Cerebellar nuclear complex (tissue), 1 donor: ENCODE results near the gene KMT2B.
"Not testable (repeated sequence)": the region's sequence is repeated elsewhere in the genome, so short reads cannot be mapped to it uniquely, and the experiment has no call there.

Source experiments
- DNase-seq, 2 experiments: peaks; one replicate each; lab custom pipeline; 2025; lab: John Stamatoyannopoulos, UW

KMT2B gene

DNA sequence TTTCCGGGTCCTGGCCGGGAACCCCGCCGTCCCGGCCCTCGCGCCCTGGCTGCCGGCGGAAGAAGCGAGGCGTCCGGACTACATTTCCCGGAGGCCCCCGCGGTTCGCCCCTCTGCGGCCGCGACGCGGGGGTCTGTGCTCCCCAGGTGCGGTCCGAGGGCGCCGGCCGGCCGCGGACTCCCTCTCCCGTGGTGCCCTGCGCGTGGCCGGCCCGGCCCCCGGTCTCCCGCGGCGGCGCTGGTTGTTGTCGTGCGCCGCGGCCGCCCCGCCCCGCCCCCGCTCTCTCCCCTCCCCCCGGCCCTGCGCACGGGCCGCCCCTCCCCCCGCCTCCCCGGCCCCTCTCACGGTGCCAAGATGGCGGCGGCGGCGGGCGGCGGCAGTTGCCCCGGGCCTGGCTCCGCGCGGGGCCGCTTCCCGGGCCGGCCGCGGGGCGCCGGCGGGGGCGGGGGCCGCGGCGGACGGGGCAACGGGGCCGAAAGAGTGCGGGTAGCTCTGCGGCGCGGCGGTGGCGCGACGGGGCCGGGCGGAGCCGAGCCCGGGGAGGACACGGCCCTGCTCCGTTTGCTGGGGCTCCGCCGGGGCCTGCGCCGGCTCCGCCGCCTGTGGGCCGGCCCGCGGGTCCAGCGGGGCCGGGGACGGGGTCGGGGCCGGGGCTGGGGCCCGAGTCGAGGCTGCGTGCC lies at the start of gene KMT2B:
Gene KMT2B (plus strand): TSS at position 339 of the 680 bp plus-strand sequence. CDS start 16 bp downstream, at position 355.
- no peak for DNase-seq

DNA sequence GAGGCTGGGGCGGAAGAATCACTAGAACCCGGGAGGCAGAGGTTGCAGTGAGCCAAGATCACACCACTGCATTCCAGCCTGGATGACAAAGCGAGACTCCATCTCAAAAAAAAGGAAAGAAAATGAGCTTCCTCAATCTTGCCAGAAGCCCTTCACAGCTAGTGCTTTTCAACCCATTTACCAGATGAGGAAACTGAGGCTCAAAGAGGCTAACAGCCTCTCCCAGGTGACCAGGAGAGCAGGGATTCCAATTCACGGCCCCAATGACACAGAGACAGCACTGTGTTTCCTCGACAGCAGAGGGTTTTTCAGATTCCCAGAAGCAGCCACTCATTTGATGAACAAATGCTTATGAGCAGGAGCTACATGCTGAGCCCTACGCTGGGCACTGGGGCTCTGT lies 48.2 kb upstream of the KMT2B start:
- no peak for DNase-seq

GRCh38 chr19:35669974-35670373 lies 47.8 kb upstream of the KMT2B start:
- DNase-seq, result no peak

DNA sequence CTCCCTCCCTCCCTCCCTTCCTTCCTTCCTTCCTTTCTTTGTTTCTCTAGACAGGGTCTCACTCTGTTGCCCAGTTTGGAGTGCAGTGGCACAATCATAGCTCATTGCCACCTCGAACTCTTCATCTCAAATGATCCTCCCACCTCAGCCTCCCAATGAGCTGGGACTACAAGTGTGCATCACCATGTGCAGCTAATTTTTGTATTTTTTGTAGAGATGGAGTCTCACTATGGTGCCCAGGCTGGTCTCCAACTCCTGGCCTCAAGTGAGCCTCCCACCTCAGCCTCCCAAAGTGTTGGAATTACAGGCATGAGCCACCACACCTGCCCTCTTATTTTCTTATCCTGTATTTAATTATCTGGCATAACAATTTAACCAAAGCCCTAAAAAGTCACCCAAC lies 47.1 kb upstream of the KMT2B start:
- DNase-seq, result no peak

GRCh38 chr19:35671818-35672217 lies 46.0 kb upstream of the KMT2B start:
- DNase-seq, result no peak

- no peak for DNase-seq
Measured at GRCh38 chr19:35673121-35673804, 44.5 kb upstream of the KMT2B start.

DNA sequence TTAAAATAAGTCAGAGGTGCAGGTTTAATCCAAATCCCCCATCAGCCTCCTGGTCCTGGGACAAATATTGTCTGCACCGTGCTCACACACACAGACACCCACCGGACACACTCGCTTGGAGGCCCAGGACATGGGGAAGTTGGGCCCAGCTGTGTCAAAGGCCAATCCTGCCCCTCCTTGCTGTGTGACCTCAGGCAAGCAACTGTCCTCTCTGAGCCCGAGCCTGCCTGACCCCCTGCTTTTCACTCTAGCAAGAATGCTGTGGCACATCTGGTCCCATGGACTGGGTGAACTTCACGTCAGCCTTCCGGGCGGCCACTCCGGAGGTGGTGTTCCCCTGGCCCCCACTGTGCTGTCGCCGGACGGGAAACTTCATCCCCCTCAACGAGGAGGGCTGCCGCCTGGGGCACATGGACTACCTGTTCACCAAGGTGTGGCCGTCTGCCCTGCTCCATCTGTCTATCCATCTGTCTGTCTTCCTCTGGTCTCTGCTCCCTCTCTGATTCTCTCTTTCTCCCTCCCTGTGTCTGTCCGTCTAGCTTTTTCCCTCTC lies 42.1 kb upstream of the KMT2B start:
- DNase-seq, result no peak

DNA sequence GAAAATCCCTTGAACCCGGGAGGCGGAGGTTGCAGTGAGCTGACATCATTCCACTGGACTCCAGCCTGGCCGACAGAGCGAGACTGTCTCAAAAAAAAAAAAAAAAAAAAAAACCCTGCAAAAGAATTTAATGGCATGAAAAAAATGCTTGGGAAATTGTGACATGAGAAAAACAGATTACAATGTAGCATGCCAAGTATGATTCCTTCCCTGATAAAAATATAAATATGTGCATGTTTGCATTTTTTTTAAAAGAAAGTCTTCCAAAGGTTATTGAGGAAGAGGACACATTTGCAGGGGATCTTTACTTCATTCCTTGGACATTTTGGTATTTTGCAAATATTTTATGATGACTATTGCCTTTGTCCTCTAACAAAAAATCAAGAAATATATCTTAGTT lies 28.0 kb upstream of the KMT2B start:
- no peak for DNase-seq

DNA sequence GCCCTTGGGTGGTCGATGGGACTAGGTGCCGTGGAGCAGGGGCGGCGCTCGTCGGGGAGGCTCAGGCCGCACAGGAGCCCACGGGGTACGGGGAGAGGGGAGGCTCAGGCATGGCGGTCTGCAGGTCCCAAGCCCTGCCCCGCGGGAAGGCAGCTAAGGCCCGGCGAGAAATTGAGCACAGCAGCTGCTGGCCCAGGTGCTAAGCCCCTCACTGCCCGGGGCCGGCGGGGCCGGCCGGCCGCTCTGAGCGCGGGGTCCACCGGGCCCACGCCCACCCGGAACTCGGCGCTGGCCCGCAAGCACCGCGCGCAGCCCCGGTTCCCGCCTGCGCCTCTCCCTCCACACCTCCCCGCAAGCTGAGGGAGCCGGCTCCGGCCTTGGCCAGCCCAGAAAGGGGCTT lies 26.7 kb upstream of the KMT2B start:
- not testable (repeated sequence) for DNase-seq

- DNase-seq, result no peak
Measured at GRCh38 chr19:35692010-35692409, 25.8 kb upstream of the KMT2B start.

DNA sequence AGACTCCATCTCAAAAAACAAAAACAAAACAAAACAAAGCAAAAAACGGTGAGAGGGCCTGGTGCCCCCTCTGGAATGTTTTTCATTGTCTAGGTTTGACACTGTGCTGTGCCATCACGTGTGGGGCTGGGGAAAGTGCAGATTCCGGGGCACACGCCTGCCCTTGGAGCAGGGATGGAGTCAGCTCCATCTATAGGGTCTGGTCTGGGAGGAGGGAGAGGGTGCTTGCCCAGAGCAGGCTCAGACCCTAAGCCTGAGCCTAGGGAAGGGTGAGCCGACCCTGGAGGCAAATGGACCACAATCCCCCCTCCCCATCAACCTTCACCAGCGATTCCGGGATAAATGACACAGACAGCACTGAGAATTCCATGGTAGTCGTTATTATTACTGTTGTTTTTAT lies 24.4 kb upstream of the KMT2B start:
- no peak for DNase-seq

GRCh38 chr19:35693835-35694599 lies 23.8 kb upstream of the KMT2B start:
- DNase-seq, result peak in 1 of 2 experiments; percentile 59

GRCh38 chr19:35695895-35696422 lies 21.8 kb upstream of the KMT2B start:
- no peak for DNase-seq

- DNase-seq, result no peak
Measured at GRCh38 chr19:35696835-35697234, 21.0 kb upstream of the KMT2B start.

DNA sequence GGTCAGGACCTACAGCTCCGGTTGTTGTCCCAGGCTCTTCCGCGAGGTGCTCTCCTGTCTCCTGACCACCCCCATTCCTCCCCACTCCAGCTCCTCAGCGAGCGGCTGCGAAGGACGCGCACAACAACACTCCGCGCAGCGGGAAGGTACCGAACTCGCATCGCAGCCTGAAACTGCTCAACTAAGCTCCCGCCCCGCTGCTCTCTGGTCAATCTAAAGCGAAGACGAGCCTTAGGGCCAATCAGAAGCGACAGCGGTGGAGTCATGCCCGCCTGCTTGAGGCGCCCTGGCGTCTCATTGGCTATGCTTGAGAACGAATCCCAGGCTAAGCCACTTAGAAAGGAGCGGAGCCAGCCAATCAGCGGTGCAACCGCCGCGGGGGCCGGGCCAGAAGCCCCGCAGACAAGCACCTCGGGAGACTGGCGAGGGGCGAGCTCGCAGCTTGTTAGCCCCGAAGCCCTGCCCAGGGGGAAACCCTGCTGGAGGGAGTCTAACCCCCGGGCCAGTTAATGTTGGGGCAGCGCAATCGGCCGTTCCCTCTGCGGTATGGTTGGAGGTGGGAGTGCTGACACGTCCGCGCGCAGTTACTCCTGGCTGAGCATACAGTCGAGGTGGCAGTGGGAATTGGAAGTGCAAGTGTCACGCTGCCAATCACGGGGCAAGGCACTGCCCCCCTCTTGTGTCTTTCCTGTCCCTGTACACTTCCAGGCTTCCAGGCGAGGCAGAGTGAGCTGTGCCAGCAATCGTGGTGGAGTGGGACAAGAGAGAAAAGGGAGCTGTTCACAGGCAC lies 15.4 kb upstream of the KMT2B start:
- DNase-seq, result peak; percentile 96 to 97

DNA sequence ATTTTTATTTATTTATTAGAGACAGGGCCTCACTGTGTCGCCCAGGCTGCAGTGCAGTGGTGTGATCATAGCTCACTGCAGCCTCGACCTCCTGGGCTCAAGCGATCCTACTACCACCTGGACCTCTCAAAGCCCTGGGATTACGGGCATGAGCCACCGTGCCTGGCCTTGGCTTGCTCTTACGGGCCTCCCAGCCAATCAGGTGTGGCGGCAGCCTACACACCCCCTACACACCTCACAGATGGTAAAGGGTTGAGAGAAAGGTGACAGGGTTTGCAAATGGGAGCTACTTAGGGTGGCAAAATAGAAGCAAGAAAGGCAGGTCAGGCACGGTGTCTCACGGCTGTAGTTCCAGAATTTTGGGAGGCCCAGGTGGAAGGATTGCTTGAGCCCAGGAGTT lies 14.5 kb upstream of the KMT2B start:
- DNase-seq, result no peak

GRCh38 chr19:35704218-35704617 lies 13.6 kb upstream of the KMT2B start, which contains the start of gene ZBTB32:
ZBTB32 (plus strand) TSS chr19:35704558; CDS start chr19:35714627, 10,069 bp downstream.
- peak in 1 of 2 experiments; percentile 5 for DNase-seq

DNA sequence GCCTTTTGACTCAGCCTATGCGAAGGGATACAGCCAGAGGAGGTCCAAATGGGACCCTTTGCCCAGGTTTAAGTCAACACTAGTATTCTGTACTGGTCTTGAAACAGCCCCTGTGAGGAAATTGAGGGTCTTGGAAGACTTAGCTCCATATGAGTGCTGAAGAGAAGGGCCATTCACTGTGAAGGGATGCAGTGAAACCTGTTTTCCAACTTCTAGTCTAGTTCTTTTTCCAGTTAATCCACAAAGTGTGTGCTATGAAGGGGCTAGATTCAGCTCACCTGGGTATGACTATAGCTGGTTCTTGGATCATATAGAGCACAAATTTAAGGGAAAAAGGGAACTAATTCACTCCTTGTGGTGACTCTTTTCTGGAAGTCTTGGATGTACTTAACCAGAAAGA lies 9.4 kb upstream of the KMT2B start:
- DNase-seq, result no peak

- DNase-seq, result no peak
Measured at GRCh38 chr19:35710784-35711723, 6.7 kb upstream of the KMT2B start.
